Erythroblast (primary cell): Measurements from ENCODE around the gene TACR1.
"Not testable (repeated sequence)": the region's sequence is repeated elsewhere in the genome, so short reads cannot be mapped to it uniquely, and the experiment has no call there.

Experiments used
- DNase-seq, 2 experiments: peaks; one replicate each; lab custom pipeline; 2025; lab: John Stamatoyannopoulos, UW
- GATA1 ChIP-seq: IDR thresholded peaks from 2 replicates; pipeline ENCODE4 v1.6.1; 2011; ENCODE audit warnings: low read depth, mild to moderate bottlenecking, control low read depth, low read length, moderate library complexity
- POLR2A ChIP-seq: IDR thresholded peaks from 2 replicates; pipeline ENCODE4 v1.6.1; 2011; ENCODE audit warnings: mild to moderate bottlenecking, low read length

Gene TACR1

GRCh38 chr2:75146606-75147332, 52.6 kb downstream of the TACR1 start:
- TF ChIP-seq POLR2A, result no peak
- no peak for TF ChIP-seq GATA1
- no peak for DNase-seq

GRCh38 chr2:75146221-75146605, 53.1 kb downstream of the TACR1 start:
- DNase-seq, result not testable (repeated sequence)

GRCh38 chr2:75142081-75142480, 57.2 kb downstream of the TACR1 start:
- TF ChIP-seq GATA1, result no peak
- no peak for TF ChIP-seq POLR2A
- DNase-seq, result no peak

- DNase-seq, result no peak
- TF ChIP-seq GATA1 (no peak), POLR2A (no peak)
Observed at GRCh38 chr2:75140288-75140687, 59.0 kb downstream of the TACR1 start.

- no peak for DNase-seq
Observed at GRCh38 chr2:75139171-75139570, 60.1 kb downstream of the TACR1 start.

GRCh38 chr2:75138528-75138927, 60.8 kb downstream of the TACR1 start:
- DNase-seq, result no peak
- TF ChIP-seq POLR2A, result no peak

More at GRCh38 chr2:75139171-75139570, 60.1 kb downstream of the TACR1 start:
- no peak for TF ChIP-seq POLR2A
- no peak for TF ChIP-seq GATA1

- DNase-seq, result no peak
- TF ChIP-seq POLR2A (no peak), GATA1 (no peak)
Observed at GRCh38 chr2:75135776-75136400, 63.4 kb downstream of the TACR1 start.

- TF ChIP-seq GATA1 (no peak), POLR2A (no peak)
- no peak for DNase-seq
Observed at GRCh38 chr2:75134860-75135259, 64.5 kb downstream of the TACR1 start.

- TF ChIP-seq GATA1, result no peak
- no peak for TF ChIP-seq POLR2A
- no peak for DNase-seq
Observed at GRCh38 chr2:75133621-75134570, 65.4 kb downstream of the TACR1 start.

GRCh38 chr2:75130171-75130570, 69.1 kb downstream of the TACR1 start:
- DNase-seq, result peak; percentile 7 to 12
- no peak for TF ChIP-seq POLR2A
- TF ChIP-seq GATA1, result no peak

GRCh38 chr2:75123876-75124275, 75.4 kb downstream of the TACR1 start:
- TF ChIP-seq GATA1 (no peak), POLR2A (no peak)
- no peak for DNase-seq

- no peak for DNase-seq
- TF ChIP-seq GATA1, result no peak
Observed at GRCh38 chr2:75113231-75113869, 86.0 kb downstream of the TACR1 start.

GRCh38 chr2:75108937-75109482, 90.3 kb downstream of the TACR1 start:
- TF ChIP-seq POLR2A (no peak), GATA1 (no peak)
- DNase-seq, result no peak

- TF ChIP-seq POLR2A (no peak), GATA1 (no peak)
- DNase-seq, result no peak
Observed at GRCh38 chr2:75102011-75102410, 97.3 kb downstream of the TACR1 start.
